GM12891 (cell line): ENCODE results near the gene GPR152.

Experiments
- POLR2A ChIP-seq: IDR thresholded peaks from 2 replicates; pipeline ENCODE4 v1.6.1; 2011; ENCODE audit warnings: low read depth, low read length, control low read depth
- POLR2AphosphoS5 ChIP-seq: IDR thresholded peaks from 2 replicates; pipeline ENCODE4 v1.6.1; 2011; ENCODE audit warnings: low read depth, low read length, control low read depth
- SPI1 ChIP-seq: IDR thresholded peaks from 2 replicates; pipeline ENCODE4 v1.6.1; 2011; ENCODE audit warnings: low read depth, low read length, control low read depth

DNA sequence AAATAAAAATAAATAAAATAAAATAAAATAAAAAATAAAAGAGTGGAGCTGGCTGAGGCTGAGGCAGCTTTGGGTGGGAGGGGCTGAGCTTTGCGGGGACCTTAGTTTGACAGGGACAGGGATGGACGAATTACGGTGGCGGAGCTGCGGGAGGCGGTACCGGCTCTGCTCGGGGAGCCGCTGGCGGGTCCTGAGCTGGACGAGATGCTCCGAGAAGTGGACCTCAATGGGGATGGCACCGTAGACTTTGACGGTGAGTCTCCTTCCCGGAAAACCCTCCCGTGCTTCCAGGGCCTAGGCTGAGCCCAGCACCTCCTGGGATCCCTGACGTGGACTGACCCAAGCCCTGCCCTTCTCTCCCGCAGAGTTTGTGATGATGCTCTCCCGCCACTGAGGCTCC lies 5.7 kb upstream of the GPR152 start:
- TF ChIP-seq POLR2A (no peak), SPI1 (no peak), POLR2AphosphoS5 (no peak)
